ENCODE measurements around the gene ISM2. TPM values are rescaled to one million over a fixed set of nuclear protein-coding genes. Genes with fewer than 3 reads are reported as not detected.

The ISM2 gene
- total and polyA plus RNA-seq, 9 of the 15 experiments (the other 6 are each of a cell fraction or from before 2014, with no cell fraction given), result 0.08 to 0.11 TPM; not detected in 7

GRCh38 chr14:77457522-77458248, 40.9 kb downstream of the ISM2 start, which contains the start of the genes AHSA1 and VIPAS39 (continued):
- TF ChIP-seq CBX3 (IDR thresholded peaks at IDR 0.05; ENCODE audit: borderline replicate concordance in 1 of 2, low read length in 2 of 2) (no peak), RFX5 (IDR thresholded peaks at IDR 0.05; ENCODE audit: low read depth, low read length) (no peak), AFF4 (CRISPR knock-in tag; IDR thresholded peaks at IDR 0.05) (no peak), ARID2 (IDR thresholded peaks at IDR 0.05) (no peak), MEF2D (tag; conservative IDR thresholded peaks at IDR 0.05; ENCODE audit: low read depth) (no peak), ATF2 (CRISPR knock-in tag; IDR thresholded peaks at IDR 0.05) (no peak), SMARCE1 (IDR thresholded peaks at IDR 0.05) (no peak), ZFPM2 (CRISPR knock-in tag; IDR thresholded peaks at IDR 0.05) (no peak), SLC30A9 (CRISPR knock-in tag; IDR thresholded peaks at IDR 0.05) (no peak), NR4A1 (CRISPR knock-in tag; IDR thresholded peaks at IDR 0.05) (no peak), NR4A1 (tag; IDR thresholded peaks at IDR 0.05) (0 out of 2 replicates have a peak, but pooled peaks have one; percentile 58), DNMT1 (IDR thresholded peaks at IDR 0.05) (no peak), ZNF347 (CRISPR knock-in tag; IDR thresholded peaks at IDR 0.05; ENCODE audit: low read depth) (no peak), ZNF668 (CRISPR knock-in tag; IDR thresholded peaks at IDR 0.05) (no peak), RBBP5 (IDR thresholded peaks at IDR 0.05; ENCODE audit: borderline replicate concordance, insufficient read depth, low read length, poor library complexity, severe bottlenecking) (peak; percentile 52), ZNF592 (IDR thresholded peaks at IDR 0.05) (peak; percentile 75), TAF9B (IDR thresholded peaks at IDR 0.05; ENCODE audit: partially characterized antibody) (peak; percentile 25), HNRNPLL (IDR thresholded peaks at IDR 0.05; ENCODE audit: low read depth, low read length, poor library complexity, severe bottlenecking) (peak; percentile 74)
